ENCODE results near the gene TMEM255A.

Gene TMEM255A

GRCh38 chrX:120308558-120308957 is 2.7 kb downstream of the TMEM255A start:
- DNase-seq (ENCODE audit: low read depth in 2 of 2): no peak

- DNase-seq (ENCODE audit: low read depth in 2 of 2): no peak
Measured at GRCh38 chrX:120306630-120307029, 4.6 kb downstream of the TMEM255A start.

- no peak for DNase-seq (ENCODE audit: low read depth in 2 of 2)
Measured at GRCh38 chrX:120305531-120306141, 5.6 kb downstream of the TMEM255A start.

GRCh38 chrX:120304256-120304655 is 7.0 kb downstream of the TMEM255A start:
- no peak for DNase-seq (ENCODE audit: low read depth in 2 of 2)

- DNase-seq (ENCODE audit: low read depth in 2 of 2): peak in 1 of 2 donors; percentile 22
Measured at GRCh38 chrX:120302434-120302833, 8.8 kb downstream of the TMEM255A start.

- no peak for DNase-seq (ENCODE audit: low read depth in 2 of 2)
Measured at GRCh38 chrX:120301960-120302359, 9.3 kb downstream of the TMEM255A start.

- no peak for DNase-seq (ENCODE audit: low read depth in 2 of 2)
Measured at GRCh38 chrX:120301497-120301896, 9.8 kb downstream of the TMEM255A start.

GRCh38 chrX:120299928-120300327 is 11.3 kb downstream of the TMEM255A start:
- no peak for DNase-seq (ENCODE audit: low read depth in 2 of 2)

- DNase-seq (ENCODE audit: low read depth in 2 of 2): no peak
Measured at GRCh38 chrX:120297923-120298322, 13.3 kb downstream of the TMEM255A start.

GRCh38 chrX:120294651-120295050 is 16.6 kb downstream of the TMEM255A start:
- no peak for DNase-seq (ENCODE audit: low read depth in 2 of 2)

- DNase-seq (ENCODE audit: low read depth in 2 of 2): no peak
Measured at GRCh38 chrX:120293015-120293414, 18.2 kb downstream of the TMEM255A start.

- DNase-seq (ENCODE audit: low read depth in 2 of 2): no peak
Measured at GRCh38 chrX:120291211-120291610, 20.1 kb downstream of the TMEM255A start.

GRCh38 chrX:120290107-120290506 is 21.2 kb downstream of the TMEM255A start:
- DNase-seq (ENCODE audit: low read depth in 2 of 2): no peak

- no peak for DNase-seq (ENCODE audit: low read depth in 2 of 2)
Measured at GRCh38 chrX:120287513-120288112, 23.6 kb downstream of the TMEM255A start.

GRCh38 chrX:120286733-120287512 is 24.3 kb downstream of the TMEM255A start:
- DNase-seq (ENCODE audit: low read depth in 2 of 2): no peak

- no peak for DNase-seq (ENCODE audit: low read depth in 2 of 2)
Measured at GRCh38 chrX:120282697-120283096, 28.6 kb downstream of the TMEM255A start.

- no peak for DNase-seq (ENCODE audit: low read depth in 2 of 2)
Measured at GRCh38 chrX:120281761-120282160, 29.5 kb downstream of the TMEM255A start.

- no peak for DNase-seq (ENCODE audit: low read depth in 2 of 2)
Measured at GRCh38 chrX:120281021-120281624, 30.1 kb downstream of the TMEM255A start.

GRCh38 chrX:120274958-120275357 is 36.3 kb downstream of the TMEM255A start:
- DNase-seq (ENCODE audit: low read depth in 2 of 2): no peak

- DNase-seq (ENCODE audit: low read depth in 2 of 2): no peak
Measured at GRCh38 chrX:120274145-120274544, 37.1 kb downstream of the TMEM255A start.

GRCh38 chrX:120271218-120271617 is 40.0 kb downstream of the TMEM255A start:
- DNase-seq (ENCODE audit: low read depth in 2 of 2): no peak

- no peak for DNase-seq (ENCODE audit: low read depth in 2 of 2)
Measured at GRCh38 chrX:120270567-120270966, 40.7 kb downstream of the TMEM255A start.
